A549 (cell line): ENCODE data around the gene CHADL. TPM values are rescaled to one million over a fixed set of nuclear protein-coding genes. Genes with fewer than 3 reads are reported as not detected.
A peak's percentile ranks its signal among the peaks of the same experiment; 100 is the strongest.

ENCODE experiments used
- ATAC-seq, 2 experiments: fragments of 200-7000 bp in 1 of 2; fragments of >200 bp in 1 of 2; cut with Nextera tagmentation in 1 of 2; cut with Tn5 transposase in 1 of 2; 3 replicates each; pipeline versions ENCODE4 v1.8.0 to v1.9.1; 2018 to 2020; ENCODE audit warnings: mild to moderate bottlenecking in 1 of 2, moderate library complexity in 1 of 2
- CTCF ChIA-PET: fragments of 300-600 bp; sonication (Branson Sonifier 250); formaldehyde crosslinking; extraction: SDS; loops from one replicate; lab custom pipeline; 2021; ENCODE audit warnings: antibody characterized with exemption, inconsistent platforms; lab: Yijun Ruan, JAX
- POLR2A ChIA-PET: fragments of 350-600 bp; formaldehyde crosslinking; extraction: SDS; loops from one replicate; lab custom pipeline; 2021; ENCODE audit warnings: antibody characterized with exemption, inconsistent platforms; lab: Yijun Ruan, JAX
- DNase-seq, 2 experiments: peaks; one replicate each; pipeline versions ENCODE4 v3.0.0 to v3.0.0-alpha.2; 2011 to 2016; ENCODE audit warnings: low read depth in 1 of 2, low spot score in 1 of 2
- FAIRE-seq: peaks from 2 replicates; lab custom pipeline; 2011; peaks lifted over from hg19 to GRCh38; lab: Jason Lieb, UNC
- H3K27ac ChIP-seq, 2 experiments: fragments of >200 bp; sonication (Bioruptor Twin); formaldehyde crosslinking; 3 replicates each; pipeline ENCODE4 v1.5.1; 2016 to 2017
- H3K4me1 ChIP-seq: fragments of >200 bp; sonication (Bioruptor Twin); formaldehyde crosslinking; 3 replicates; pipeline ENCODE4 v1.6.1; 2016
- H3K4me2 ChIP-seq: fragments of >200 bp; sonication (Bioruptor Twin); formaldehyde crosslinking; 3 replicates; pipeline ENCODE4 v1.6.1; 2016
- H3K4me3 ChIP-seq: fragments of >200 bp; sonication (Bioruptor Twin); formaldehyde crosslinking; 3 replicates; pipeline ENCODE4 v1.5.1; 2016
- H3K9me3 ChIP-seq: fragments of >200 bp; sonication (Bioruptor Twin); formaldehyde crosslinking; 3 replicates; pipeline ENCODE4 v1.6.1; 2016
- ATOH8 ChIP-seq: fragments of 250-450 bp; sonication (Bioruptor Pico); IDR thresholded peaks from 2 replicates; pipeline ENCODE4 v1.5.0; 2020; ENCODE audit warnings: low read depth, mild to moderate bottlenecking, moderate library complexity
- BHLHE40 ChIP-seq: IDR thresholded peaks from 2 replicates; pipeline ENCODE4 v1.6.1; 2012; ENCODE audit warnings: low read depth, low read length, inconsistent platforms
- CBX2 ChIP-seq: fragments of 200-600 bp; sonication (generic); IDR thresholded peaks from 2 replicates; pipeline ENCODE4 v1.6.1; 2016; ENCODE audit warnings: low read depth, mild to moderate bottlenecking, borderline replicate concordance
- CHD2 ChIP-seq: fragments of 150-350 bp; IDR thresholded peaks from 2 replicates; pipeline ENCODE4 v1.6.1; 2014; ENCODE audit warnings: low read length; ENCODE audit not compliant: partially characterized antibody
- CHD4 ChIP-seq: fragments of 200-600 bp; sonication (generic); IDR thresholded peaks from 2 replicates; pipeline ENCODE4 v1.6.1; 2016; ENCODE audit warnings: antibody characterized with exemption, mild to moderate bottlenecking, borderline replicate concordance
- CTCF ChIP-seq: fragments of >200 bp; sonication (Bioruptor Twin); formaldehyde crosslinking; IDR thresholded peaks from 3 replicates; pipeline ENCODE4 v1.5.1; 2016
- EP300 ChIP-seq, 2 experiments: fragments of >200 bp; sonication (Bioruptor Twin); formaldehyde crosslinking; IDR thresholded peaks; 2 replicates in 1 of 2; 3 replicates in 1 of 2; pipeline ENCODE4 v1.6.1; 2016 to 2017
- ESRRA ChIP-seq: fragments of 150-350 bp; IDR thresholded peaks from 2 replicates; pipeline ENCODE4 v1.6.1; 2014; ENCODE audit warnings: mild to moderate bottlenecking, low read length, borderline replicate concordance
- FOSL2 ChIP-seq, 2 experiments: fragments of 450-650 bp in 1 of 2; fragments of >200 bp in 1 of 2; sonication (Bioruptor Twin) in 1 of 2; formaldehyde crosslinking; IDR thresholded peaks; 2 replicates each; pipeline versions ENCODE4 v1.5.0 to v1.6.1; 2016 to 2020; ENCODE audit warnings: mild to moderate bottlenecking in 1 of 2, moderate library complexity in 1 of 2
- FOXS1 ChIP-seq: fragments of 250-450 bp; sonication (Bioruptor Pico); IDR thresholded peaks from 2 replicates; pipeline ENCODE4 v1.5.0; 2020; ENCODE audit warnings: mild to moderate bottlenecking, moderate library complexity
- GATA3 ChIP-seq: IDR thresholded peaks from 2 replicates; pipeline ENCODE4 v1.6.1; 2012; ENCODE audit warnings: borderline replicate concordance
- HEYL ChIP-seq: fragments of 250-450 bp; sonication (Bioruptor Pico); IDR thresholded peaks from 2 replicates; pipeline ENCODE4 v1.8.0; 2021; ENCODE audit warnings: mild to moderate bottlenecking, moderate library complexity
- JUN ChIP-seq, 2 experiments: fragments of >200 bp; sonication (Bioruptor Twin); formaldehyde crosslinking; IDR thresholded peaks; 2 replicates in 1 of 2; 3 replicates in 1 of 2; pipeline ENCODE4 v1.6.1; 2016 to 2017
- JUNB ChIP-seq: fragments of >200 bp; sonication (Bioruptor Twin); formaldehyde crosslinking; IDR thresholded peaks from 2 replicates; pipeline ENCODE4 v1.6.1; 2016
- MAFK ChIP-seq: fragments of 450-650 bp; IDR thresholded peaks from 2 replicates; pipeline ENCODE4 v1.6.1; 2014; ENCODE audit not compliant: partially characterized antibody
- MAX ChIP-seq: IDR thresholded peaks from 2 replicates; pipeline ENCODE4 v1.6.1; 2012
- MAZ ChIP-seq: fragments of 150-350 bp; IDR thresholded peaks from 2 replicates; pipeline ENCODE4 v1.6.1; 2014; ENCODE audit warnings: antibody characterized with exemption, low read depth, low read length, borderline replicate concordance
- MYC ChIP-seq: IDR thresholded peaks from 2 replicates; pipeline ENCODE4 v1.6.1; 2012; ENCODE audit warnings: mild to moderate bottlenecking, inconsistent platforms, low read length, improper control_type of control experiment, borderline replicate concordance
- PBX3 ChIP-seq: IDR thresholded peaks from 2 replicates; pipeline ENCODE4 v1.6.1; 2012
- PHF8 ChIP-seq: fragments of 200-600 bp; sonication (generic); IDR thresholded peaks from 2 replicates; pipeline ENCODE4 v1.6.1; 2016; ENCODE audit warnings: low read depth, mild to moderate bottlenecking, antibody characterized with exemption, moderate library complexity, borderline replicate concordance
- REST ChIP-seq: fragments of 200-600 bp; sonication (generic); IDR thresholded peaks from 2 replicates; pipeline ENCODE4 v1.6.1; 2016; ENCODE audit warnings: antibody characterized with exemption, mild to moderate bottlenecking, moderate library complexity
- ZC3H11A ChIP-seq: fragments of 450-650 bp; IDR thresholded peaks from 2 replicates; pipeline ENCODE4 v1.6.1; 2014; ENCODE audit warnings: antibody characterized with exemption, mild to moderate bottlenecking
- ZNF302 ChIP-seq: fragments of 250-450 bp; sonication (Bioruptor Pico); IDR thresholded peaks from 2 replicates; pipeline ENCODE4 v1.9.0; 2021; ENCODE audit warnings: inconsistent platforms, mild to moderate bottlenecking, moderate library complexity
- ZSCAN20 ChIP-seq: fragments of 250-450 bp; sonication (Bioruptor Pico); IDR thresholded peaks from 2 replicates; pipeline ENCODE4 v1.8.0; 2022; ENCODE audit warnings: mild to moderate bottlenecking, moderate library complexity
- WGBS: methylation state at CpG from one replicate; pipeline ENCODE4 v1.1.6; 2017; ENCODE audit errors: missing lambda C conversion rate; 5-methylcytosine and 5-hydroxymethylcytosine counted together
- polyA plus RNA-seq, 4 experiments: library from polyadenylated mRNA; depleted of rRNA in 3 of 4; stranded (reverse); fragments of >200 nt; fragmentation: RNase III in 1 of 4; extraction: RNeasy Plus Mini Kit Qiagen cat#74134 plus additional on column Dnase treatment in 1 of 4; gene quantifications; 2 replicates in 3 of 4; 3 replicates in 1 of 4; pipeline ENCODE4 v1.2.3, GENCODE V29; 2011 to 2017

Gene CHADL
- polyA plus RNA-seq, 2 of the 4 experiments (the other 2 are of a cell fraction) = not detected

- 0% methylated on average over 9 of the region's 9 CpGs for WGBS
- no peak for FAIRE-seq
Observed at GRCh38 chr22:41288245-41288946, 47.7 kb upstream of the CHADL start.

GRCh38 chr22:41286639-41287091 is 45.9 kb upstream of the CHADL start:
- Histone ChIP-seq H3K9me3 (no peaks in the 10 kb centered on the region), H3K4me2 (peak overlapping the region; percentile 77), H3K4me1 (peaks cover 54% of the 10 kb centered on the region), H3K4me3 (peak overlapping the region; percentile 47), H3K27ac (peak overlapping the region; percentile 93 to 96)
- peak; percentile 5 to 21; a peak in 4 of 6 replicates for ATAC-seq
- CTCF ChIA-PET = interaction anchor here (1.1 to 1.7 kb wide), 2 partner anchors 12 to 15 kb away, joined by 4 to 6 read pairs; partner anchors contain the start of gene ZC3H7B
- 3% methylated on average over 15 of the region's 15 CpGs for WGBS
- POLR2A ChIA-PET = interaction anchor here (0.6 to 1.4 kb wide), 4 partner anchors 15 to 265 kb away, joined by 4 to 11 read pairs (median 6); partner anchors contain the start of genes TEF and ZC3H7B
- FAIRE-seq = no peak
- peak in 1 of 2 experiments; percentile 22 for DNase-seq
- TF ChIP-seq MAFK (no peak), ZC3H11A (no peak), ATOH8 (CRISPR knock-in tag) (no peak), CHD4 (no peak), FOXS1 (CRISPR knock-in tag) (no peak), MYC (no peak), REST (no peak), HEYL (CRISPR knock-in tag) (no peak), CTCF (no peak), PHF8 (no peak), ZNF302 (CRISPR knock-in tag) (no peak)

More at GRCh38 chr22:41288245-41288946, 47.7 kb upstream of the CHADL start:
- H3K4me3 ChIP-seq = 0 out of 3 replicates have a peak overlapping the region, but pooled peaks have one; percentile 21
- peak overlapping the region; percentile 93 to 96 for H3K27ac ChIP-seq
- POLR2A ChIA-PET = interaction anchor here (1.3 kb wide), 1 partner anchor 13 kb away, joined by 4 read pairs; the partner anchor contains the start of gene ZC3H7B
- DNase-seq (peak; percentile 71 to 79), ATAC-seq (peak; percentile 47 to 50; a peak in 5 of 6 replicates)
- no peaks in the 10 kb centered on the region for H3K9me3 ChIP-seq
- CTCF ChIA-PET = interaction anchor here (0.8 to 2.5 kb wide), 5 partner anchors 13 to 23 kb away, joined by 3 to 7 read pairs (median 4); partner anchors contain the start of gene ZC3H7B
- H3K4me2 ChIP-seq = peak overlapping the region; percentile 92
- peaks cover 53% of the 10 kb centered on the region for H3K4me1 ChIP-seq
- no peak for TF ChIP-seq ZSCAN20
- TF ChIP-seq FOSL2 (IDR thresholded peaks at IDR 0.05) = peak; percentile 73
- TF ChIP-seq FOSL2 (CRISPR knock-in tag; IDR thresholded peaks at IDR 0.05) = peak; percentile 94
- TF ChIP-seq GATA3 = peak; percentile 27; the same call in 1 of the 2 replicates
- no peak for TF ChIP-seq FOXS1 (CRISPR knock-in tag)
- no peak for TF ChIP-seq MAZ
- TF ChIP-seq ESRRA = no peak
- TF ChIP-seq JUN (IDR thresholded peaks at IDR 0.05) = peak in 1 of 2 experiments; percentile 47; a peak in 1 of 5 replicates
- TF ChIP-seq JUNB = no peak
- TF ChIP-seq PBX3 = no peak
- TF ChIP-seq EP300 (IDR thresholded peaks at IDR 0.05) = 0 out of 5 replicates have a peak, but pooled peaks of 1 of the 2 experiments have one; percentile 15
- no peak for TF ChIP-seq BHLHE40
- no peak for TF ChIP-seq CBX2
- peak; percentile 45; the same call in 1 of the 2 replicates for TF ChIP-seq MAX
- no peak for TF ChIP-seq CTCF
- no peak for TF ChIP-seq CHD2
